H9 (cell line): ENCODE data around the gene KLHDC7B. TPM values are rescaled to one million over a fixed set of nuclear protein-coding genes. Genes with fewer than 3 reads are reported as not detected.

ENCODE experiments used
- DNase-seq: peaks from one replicate; pipeline ENCODE4 v3.0.0-alpha.2; 2017
- H2AFZ ChIP-seq: one replicate; pipeline ENCODE4 v1.6.1; 2013; ENCODE audit warnings: mild to moderate bottlenecking, low read length, control low read depth, moderate library complexity
- H2AK5ac ChIP-seq: 2 replicates; pipeline ENCODE4 v1.6.1; 2013; ENCODE audit warnings: low read length, control low read depth, mixed read lengths; ENCODE audit not compliant: insufficient read length
- H2BK120ac ChIP-seq: one replicate; pipeline ENCODE4 v1.6.1; 2013; ENCODE audit warnings: low read depth, mild to moderate bottlenecking, low read length, control low read depth, inconsistent platforms; ENCODE audit not compliant: poor library complexity, severe bottlenecking
- H2BK12ac ChIP-seq: 2 replicates; pipeline ENCODE4 v1.6.1; 2013; ENCODE audit warnings: low read length, control low read depth, mixed read lengths, low read depth; ENCODE audit not compliant: insufficient read length
- H2BK15ac ChIP-seq: 2 replicates; pipeline ENCODE4 v1.6.1; 2013; ENCODE audit warnings: low read depth, low read length, control low read depth
- H2BK20ac ChIP-seq: one replicate; pipeline ENCODE4 v1.6.1; 2013; ENCODE audit warnings: low read depth, mild to moderate bottlenecking, low read length, control low read depth, inconsistent platforms; ENCODE audit not compliant: poor library complexity, severe bottlenecking
- H2BK5ac ChIP-seq: 2 replicates; pipeline ENCODE4 v1.6.1; 2013; ENCODE audit warnings: low read length, control low read depth, mixed read lengths; ENCODE audit not compliant: insufficient read length
- H3K14ac ChIP-seq: 2 replicates; pipeline ENCODE4 v1.6.1; 2013; ENCODE audit warnings: low read length, control low read depth; ENCODE audit not compliant: insufficient read depth
- H3K18ac ChIP-seq: 2 replicates; pipeline ENCODE4 v1.6.1; 2013; ENCODE audit warnings: low read depth, mild to moderate bottlenecking, mixed read lengths, low read length, control low read depth; ENCODE audit not compliant: insufficient read length
- H3K23ac ChIP-seq: 2 replicates; pipeline ENCODE4 v1.6.1; 2013; ENCODE audit warnings: low read length, control low read depth, mixed read lengths, low read depth; ENCODE audit not compliant: insufficient read length
- H3K23me2 ChIP-seq: 2 replicates; pipeline ENCODE4 v1.6.1; 2013; ENCODE audit warnings: low read depth, mild to moderate bottlenecking, mixed read lengths, low read length, control low read depth; ENCODE audit not compliant: insufficient read length, poor library complexity, severe bottlenecking
- H3K27ac ChIP-seq: 2 replicates; pipeline ENCODE4 v1.5.1; 2013; ENCODE audit warnings: low read length, control low read depth, mixed read lengths, low read depth; ENCODE audit not compliant: insufficient read length
- H3K27me3 ChIP-seq: 2 replicates; pipeline ENCODE4 v1.6.1; 2013; ENCODE audit warnings: low read length, control low read depth, inconsistent platforms; ENCODE audit not compliant: insufficient read depth
- H3K4ac ChIP-seq: 2 replicates; pipeline ENCODE4 v1.6.1; 2013; ENCODE audit warnings: low read depth, mild to moderate bottlenecking, control low read depth, inconsistent platforms, low read length, moderate library complexity
- H3K4me1 ChIP-seq: 2 replicates; pipeline ENCODE4 v1.6.1; 2013; ENCODE audit warnings: low read length, control low read depth, inconsistent platforms; ENCODE audit not compliant: insufficient read depth
- H3K4me2 ChIP-seq: 2 replicates; pipeline ENCODE4 v1.6.1; 2013; ENCODE audit warnings: low read length, control low read depth, mixed read lengths; ENCODE audit not compliant: insufficient read length, insufficient read depth
- H3K56ac ChIP-seq: 2 replicates; pipeline ENCODE4 v1.6.1; 2013; ENCODE audit warnings: low read depth, mild to moderate bottlenecking, mixed read lengths, low read length, control low read depth; ENCODE audit not compliant: insufficient read length
- H3K79me1 ChIP-seq: 2 replicates; pipeline ENCODE4 v1.6.1; 2013; ENCODE audit warnings: low read depth, mild to moderate bottlenecking, moderate library complexity, low read length, control low read depth, inconsistent platforms; ENCODE audit not compliant: insufficient read depth, poor library complexity, severe bottlenecking
- H3K79me2 ChIP-seq: 2 replicates; pipeline ENCODE4 v1.6.1; 2013; ENCODE audit warnings: low read length, control low read depth, inconsistent platforms; ENCODE audit not compliant: insufficient read depth
- H3K9ac ChIP-seq: 2 replicates; pipeline ENCODE4 v1.6.1; 2013; ENCODE audit warnings: low read length, control low read depth, mixed read lengths; ENCODE audit not compliant: insufficient read length; ENCODE audit errors: extremely low read depth
- H3K9me3 ChIP-seq: one replicate; pipeline ENCODE4 v1.6.1; 2013; ENCODE audit warnings: low read depth, low read length, inconsistent platforms; ENCODE audit not compliant: control insufficient read depth
- H3T11ph ChIP-seq: one replicate; pipeline ENCODE4 v1.6.1; 2013; ENCODE audit warnings: mild to moderate bottlenecking, low read length, control low read depth, inconsistent platforms
- H4K20me1 ChIP-seq: one replicate; pipeline ENCODE4 v1.6.1; 2013; ENCODE audit not compliant: control insufficient read depth, insufficient read length, insufficient read depth
- H4K5ac ChIP-seq: 2 replicates; pipeline ENCODE4 v1.6.1; 2013; ENCODE audit warnings: low read depth, mild to moderate bottlenecking, mixed read lengths, low read length, control low read depth; ENCODE audit not compliant: insufficient read length
- H4K8ac ChIP-seq: replicated peaks from 2 replicates; pipeline ENCODE4 v1.6.1; 2013; ENCODE audit warnings: low read length, control low read depth, mixed read lengths, low read depth; ENCODE audit not compliant: insufficient read length
- H4K91ac ChIP-seq: 2 replicates; pipeline ENCODE4 v1.6.1; 2013; ENCODE audit warnings: low read depth, mild to moderate bottlenecking, moderate library complexity, mixed read lengths, low read length, control low read depth; ENCODE audit not compliant: insufficient read length
- H3K27ac Mint-ChIP-seq, 3 experiments: 2 replicates in 2 of 3; 3 replicates in 1 of 3; pipeline ENCODE4 v1.8.0; 2020 to 2021; ENCODE audit warnings: mixed read lengths in 3 of 3, mild to moderate bottlenecking in 1 of 3, moderate library complexity in 1 of 3
- H3K27me3 Mint-ChIP-seq: 2 replicates; pipeline ENCODE4 v1.8.0; 2021; ENCODE audit warnings: low read depth, mild to moderate bottlenecking, moderate library complexity, mixed read lengths
- H3K36me3 Mint-ChIP-seq, 3 experiments: 2 replicates in 2 of 3; 3 replicates in 1 of 3; pipeline ENCODE4 v1.8.0; 2020 to 2021; ENCODE audit warnings: low read depth in 3 of 3, mixed read lengths in 3 of 3; ENCODE audit not compliant: insufficient read depth in 1 of 3
- H3K4me1 Mint-ChIP-seq, 2 experiments: 2 replicates each; pipeline ENCODE4 v1.8.0; 2020; ENCODE audit warnings: mixed read lengths in 2 of 2
- H3K4me3 Mint-ChIP-seq, 2 experiments: 2 replicates in 1 of 2; 3 replicates in 1 of 2; pipeline ENCODE4 v1.8.0; 2020 to 2021; ENCODE audit warnings: mild to moderate bottlenecking in 2 of 2, mixed read lengths in 2 of 2, moderate library complexity in 1 of 2
- H3K9me3 Mint-ChIP-seq, 2 experiments: 2 replicates in 1 of 2; 3 replicates in 1 of 2; pipeline ENCODE4 v1.8.0; 2020; ENCODE audit warnings: mild to moderate bottlenecking in 2 of 2, mixed read lengths in 2 of 2, moderate library complexity in 1 of 2
- CTCF ChIP-seq: fragments of 200-600 bp; sonication (generic); conservative IDR thresholded peaks from 3 replicates; pipeline ENCODE4 v1.8.0; 2021; ENCODE audit warnings: antibody characterized with exemption, mild to moderate bottlenecking
- WGBS: extraction: QIAGEN DNeasy Blood & Tissue Kit; methylation state at CpG from one replicate; pipeline ENCODE4 v1.1.7; 2013; ENCODE audit warnings: missing lambda C conversion rate, low lambda C conversion rate, mixed read lengths; ENCODE audit not compliant: insufficient read length; ENCODE audit errors: extremely low coverage; 5-methylcytosine and 5-hydroxymethylcytosine counted together
- total RNA-seq: library from RNA; stranded (reverse); gene quantifications from 2 replicates; pipeline ENCODE4 v1.2.1, GENCODE V29; 2021

The KLHDC7B gene
- total RNA-seq, 1 experiment from 2014 or later = not detected

DNA sequence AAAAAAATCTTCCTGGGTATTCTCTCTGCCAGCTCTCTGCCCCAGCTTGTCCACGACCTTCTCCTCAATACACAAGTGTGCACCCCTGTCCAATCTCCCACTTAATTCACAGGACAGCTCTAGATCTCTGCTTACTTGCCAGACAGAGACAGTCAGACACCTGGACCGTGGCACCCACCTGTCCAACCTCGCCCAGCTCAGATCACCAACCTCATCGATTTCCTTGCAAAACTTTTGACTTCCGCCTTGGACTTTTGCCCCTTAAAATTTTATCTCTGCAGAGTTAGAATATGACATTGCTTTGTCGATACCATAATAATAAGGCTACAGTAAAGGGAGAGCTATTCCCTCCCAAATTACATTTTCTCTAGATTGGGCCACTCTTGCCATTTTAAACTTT, 48.6 kb upstream of the KLHDC7B start:
- Histone ChIP-seq H2BK20ac (no peak overlapping the region), H3K79me2 (no peaks in the 10 kb centered on the region), H2BK120ac (no peak overlapping the region), H4K91ac (no peak overlapping the region), H3K4me2 (no peak overlapping the region), H3T11ph (no peak overlapping the region), H3K4ac (no peak overlapping the region), H2BK15ac (no peak overlapping the region), H3K79me1 (no peaks in the 10 kb centered on the region), H2AFZ (no peak overlapping the region), H3K18ac (no peak overlapping the region), H2BK12ac (no peak overlapping the region), H4K20me1 (no peaks in the 10 kb centered on the region), H4K5ac (no peak overlapping the region), H3K23ac (no peak overlapping the region), H3K56ac (no peak overlapping the region), H2AK5ac (no peak overlapping the region), H3K27me3 (no peaks in the 10 kb centered on the region), H3K9me3 (no peaks in the 10 kb centered on the region), H3K14ac (no peak overlapping the region), H3K4me1 (no peaks in the 10 kb centered on the region), H3K27ac (no peak overlapping the region), H4K8ac (no peak overlapping the region), H3K9ac (no peak overlapping the region), H3K23me2 (no peaks in the 10 kb centered on the region), H2BK5ac (no peak overlapping the region)
- H3K36me3 Mint-ChIP-seq = peaks cover 0 to under 1% (median 0%) of the 10 kb centered on the region in 3 experiments; a peak in 2 of 7 replicates
- no peak overlapping the region for H3K4me3 Mint-ChIP-seq
- no peak for TF ChIP-seq CTCF
- peaks cover 16% of the 10 kb centered on the region for H3K27me3 Mint-ChIP-seq
- H3K4me1 Mint-ChIP-seq = peaks cover 5 to 6% of the 10 kb centered on the region in 2 experiments
- H3K9me3 Mint-ChIP-seq = peaks cover 0 to 3% of the 10 kb centered on the region in 2 experiments; a peak in 2 of 5 replicates
- no peak for DNase-seq
- H3K27ac Mint-ChIP-seq = no peak overlapping the region
- no CpG with 5 or more reads among the region's 6 CpGs for WGBS
